B cell (primary cell): ENCODE results near the gene AFTPH.

ENCODE experiments used
- CTCF ChIP-seq: fragments of 200-600 bp; IDR thresholded peaks from one replicate; pipeline ENCODE4 v1.8.0; 2022; ENCODE audit warnings: antibody characterized with exemption, mild to moderate bottlenecking
- EZH2 ChIP-seq: IDR thresholded peaks from 2 replicates; pipeline ENCODE4 v1.6.1; 2012; ENCODE audit warnings: borderline replicate concordance, low read depth, mild to moderate bottlenecking, moderate library complexity, low read length; ENCODE audit not compliant: insufficient read depth, poor library complexity, severe bottlenecking

- TF ChIP-seq EZH2 (no peak), CTCF (no peak)
These were observed 105.2 kb downstream of the AFTPH start for GRCh38 chr2:64629329-64629781.
